Measurements from ENCODE around the gene RNASE8.
"Not testable (repeated sequence)": the region's sequence is repeated elsewhere in the genome, so short reads cannot be mapped to it uniquely, and the experiment has no call there.

The RNASE8 gene, protein sequence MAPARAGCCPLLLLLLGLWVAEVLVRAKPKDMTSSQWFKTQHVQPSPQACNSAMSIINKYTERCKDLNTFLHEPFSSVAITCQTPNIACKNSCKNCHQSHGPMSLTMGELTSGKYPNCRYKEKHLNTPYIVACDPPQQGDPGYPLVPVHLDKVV

GRCh38 chr14:21057803-21058675 is at the start of gene RNASE8:
Gene RNASE8 (plus strand): TSS chr14:21057822. CDS start chr14:21057893, 71 bp downstream.
- no peak for DNase-seq

DNA sequence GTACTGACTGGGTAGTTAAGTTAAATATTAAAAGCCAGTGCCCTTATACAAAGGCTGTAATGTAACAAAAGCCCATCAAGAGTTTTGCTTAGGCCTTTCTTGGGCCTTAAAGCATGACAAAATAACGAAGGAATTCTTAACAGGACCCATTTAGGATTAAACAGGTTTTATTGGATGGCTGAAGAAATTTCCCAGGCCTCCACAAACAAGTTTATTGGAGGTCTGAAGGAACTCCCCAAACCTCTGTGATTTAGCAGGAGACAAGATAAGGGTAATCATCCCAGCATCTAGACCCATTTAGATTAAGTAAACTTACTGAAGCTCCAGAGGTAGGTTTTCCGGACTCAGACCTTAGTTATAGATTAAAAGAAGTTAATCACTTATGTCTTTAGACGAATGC is 47.9 kb upstream of the RNASE8 start:
- not testable (repeated sequence) for DNase-seq

DNA sequence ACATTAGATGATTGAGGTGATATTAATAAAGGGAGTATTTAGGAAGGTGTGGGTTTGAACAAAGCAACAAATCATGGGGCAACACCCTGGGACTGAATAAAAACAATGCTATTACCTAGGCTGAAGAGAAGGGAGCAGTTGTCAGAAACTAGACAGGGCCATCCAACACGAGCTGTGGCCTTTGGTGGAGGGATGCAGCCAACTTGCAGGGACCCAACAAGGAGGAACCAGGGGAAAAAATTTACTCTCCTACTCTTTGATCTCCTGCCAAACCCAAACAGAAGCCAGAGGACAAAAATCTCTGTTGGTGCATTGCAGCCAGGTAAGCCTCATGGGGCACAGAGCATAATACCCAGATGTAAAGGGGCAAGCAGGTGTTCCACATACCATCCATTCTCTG is 46.5 kb upstream of the RNASE8 start:
- DNase-seq, result no peak

DNA sequence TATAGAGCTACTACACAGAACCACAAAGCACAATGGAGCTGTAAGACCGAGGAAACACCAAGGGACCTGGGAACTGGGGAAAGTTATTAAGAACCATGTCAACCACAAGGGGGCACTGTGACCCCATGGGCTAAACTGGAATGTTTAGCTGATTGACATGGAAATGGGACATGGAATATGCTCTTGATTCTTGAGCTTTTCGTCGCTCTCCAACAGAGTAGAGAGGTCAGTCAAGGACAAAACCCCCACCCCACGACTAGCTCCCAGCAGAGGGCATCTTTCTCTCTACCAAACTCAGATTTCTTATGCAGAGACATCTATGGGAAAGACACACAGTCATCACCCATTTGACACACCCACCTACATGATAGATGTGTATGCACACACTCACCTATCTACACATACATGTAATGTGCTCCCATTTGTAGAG is 42.8 kb upstream of the RNASE8 start:
- DNase-seq, result peak; percentile 41 to 73 (median 62)

DNA sequence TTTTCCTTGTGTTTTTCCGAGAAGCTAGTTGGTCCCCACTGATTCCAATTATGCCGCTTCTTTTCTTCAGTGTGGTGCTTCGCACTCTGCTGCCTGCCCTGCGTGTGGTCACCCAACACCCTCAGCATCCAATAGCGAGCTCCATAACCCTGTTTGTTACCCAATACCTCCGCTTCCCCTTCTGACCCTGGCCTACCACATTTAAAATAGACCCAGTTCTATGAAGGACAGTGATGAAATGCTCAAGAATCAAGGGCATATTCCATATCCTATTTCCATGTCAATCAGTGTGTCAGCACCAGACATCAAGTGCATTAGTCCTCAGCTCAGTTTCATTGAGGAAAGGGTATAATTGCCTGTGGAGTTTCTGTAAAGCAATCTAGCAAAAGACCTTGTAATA is 42.3 kb upstream of the RNASE8 start:
- no peak for DNase-seq

- DNase-seq, result no peak
Observed at GRCh38 chr14:21016413-21017190, 41.0 kb upstream of the RNASE8 start.

DNA sequence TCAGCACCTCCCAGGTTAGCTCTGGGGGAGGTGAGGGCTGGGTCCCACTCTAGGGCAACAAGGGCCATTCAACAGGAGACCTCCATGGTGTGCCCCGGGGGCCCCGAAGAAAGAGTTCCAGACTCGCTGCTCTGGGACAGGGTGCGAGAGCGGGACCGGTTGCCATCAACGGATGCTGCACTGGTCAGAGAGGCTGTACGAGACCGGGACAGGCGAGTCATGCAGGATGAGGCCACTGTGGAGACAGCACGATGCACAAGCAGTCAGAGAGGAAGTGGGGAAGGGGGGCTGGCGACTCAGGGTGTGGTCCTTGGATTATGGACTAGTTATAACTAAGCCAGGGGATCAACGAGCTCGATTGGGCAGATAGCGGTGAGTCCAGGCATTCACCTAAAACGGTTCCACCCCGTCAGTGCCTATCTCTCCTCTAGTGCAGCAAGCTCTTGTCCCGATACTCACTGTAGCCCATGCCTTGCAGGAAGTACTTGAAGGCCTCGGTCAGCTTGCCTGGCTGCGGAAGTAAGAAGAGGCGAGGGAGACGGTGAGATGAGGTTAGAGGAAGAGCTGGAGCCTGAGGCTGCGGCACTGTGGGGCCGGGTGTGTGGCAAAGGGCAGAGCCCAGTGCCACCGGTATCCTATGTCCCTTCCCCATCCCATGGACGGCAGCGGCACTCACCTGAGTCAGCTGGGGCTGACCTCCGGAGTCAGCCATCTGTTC is 39.9 kb upstream of the RNASE8 start:
- no peak for DNase-seq

GRCh38 chr14:21018286-21018685 is 39.3 kb upstream of the RNASE8 start:
- no peak for DNase-seq

DNA sequence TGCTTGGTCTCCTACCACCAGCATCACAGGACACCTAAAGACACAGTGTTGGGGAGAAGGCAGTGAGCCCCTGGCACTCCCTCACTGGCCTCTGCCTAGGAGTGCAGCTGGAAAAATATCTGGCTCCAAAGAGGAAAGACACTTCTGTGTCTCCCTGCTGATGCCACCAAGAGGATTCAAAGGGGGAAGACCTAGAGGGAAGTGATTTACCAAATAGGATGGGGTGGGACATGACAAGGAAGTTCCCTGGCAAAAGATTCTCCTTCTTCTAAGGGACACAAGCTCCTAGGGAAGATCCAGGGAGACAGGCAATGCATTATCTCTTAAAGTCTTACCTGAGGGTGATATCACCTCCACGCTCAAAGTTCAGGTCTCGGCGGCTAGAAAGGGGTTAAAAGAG is 38.8 kb upstream of the RNASE8 start:
- no peak for DNase-seq

DNA sequence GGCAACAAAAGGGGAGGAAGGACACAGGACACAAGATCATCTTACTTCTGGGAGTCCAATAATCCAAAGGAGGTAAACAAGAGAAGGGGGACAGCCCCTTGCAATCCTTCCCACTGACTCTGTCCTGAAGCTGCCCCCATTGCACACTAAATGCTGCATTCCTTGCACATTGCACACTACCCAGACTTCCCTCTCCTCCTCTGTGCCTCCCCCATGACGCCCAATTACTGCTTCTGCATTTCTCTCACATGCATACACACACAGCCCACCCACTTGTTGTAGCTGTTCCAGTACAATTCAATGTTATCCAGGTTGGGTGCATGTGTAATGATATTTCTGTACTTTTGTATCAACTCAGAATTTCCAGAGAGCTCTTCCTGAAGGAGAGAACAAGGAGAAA is 38.3 kb upstream of the RNASE8 start:
- DNase-seq, result no peak

GRCh38 chr14:21020977-21021545 is 36.6 kb upstream of the RNASE8 start:
- no peak for DNase-seq

DNA sequence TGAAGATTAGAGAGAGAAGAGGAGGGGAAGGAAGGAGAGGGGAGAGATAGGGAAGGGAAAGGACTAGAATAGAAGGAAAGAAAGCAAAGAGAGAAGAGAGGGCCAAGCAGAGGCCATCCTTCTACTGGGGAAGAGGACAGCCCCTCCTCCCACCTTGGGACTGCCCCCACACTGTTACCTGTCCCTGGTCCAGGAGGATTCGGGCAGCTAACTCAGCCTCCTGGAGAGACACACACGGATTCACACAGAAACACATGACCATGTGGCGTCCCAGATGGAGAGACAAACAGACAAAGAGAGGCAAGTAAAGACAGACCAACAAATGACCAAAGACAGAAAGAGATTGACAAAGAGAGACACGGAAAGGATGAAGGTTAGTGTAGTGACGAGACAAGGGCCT is 34.9 kb upstream of the RNASE8 start:
- DNase-seq, result no peak

- DNase-seq, result no peak
Observed at GRCh38 chr14:21023174-21023573, 34.4 kb upstream of the RNASE8 start.

DNA sequence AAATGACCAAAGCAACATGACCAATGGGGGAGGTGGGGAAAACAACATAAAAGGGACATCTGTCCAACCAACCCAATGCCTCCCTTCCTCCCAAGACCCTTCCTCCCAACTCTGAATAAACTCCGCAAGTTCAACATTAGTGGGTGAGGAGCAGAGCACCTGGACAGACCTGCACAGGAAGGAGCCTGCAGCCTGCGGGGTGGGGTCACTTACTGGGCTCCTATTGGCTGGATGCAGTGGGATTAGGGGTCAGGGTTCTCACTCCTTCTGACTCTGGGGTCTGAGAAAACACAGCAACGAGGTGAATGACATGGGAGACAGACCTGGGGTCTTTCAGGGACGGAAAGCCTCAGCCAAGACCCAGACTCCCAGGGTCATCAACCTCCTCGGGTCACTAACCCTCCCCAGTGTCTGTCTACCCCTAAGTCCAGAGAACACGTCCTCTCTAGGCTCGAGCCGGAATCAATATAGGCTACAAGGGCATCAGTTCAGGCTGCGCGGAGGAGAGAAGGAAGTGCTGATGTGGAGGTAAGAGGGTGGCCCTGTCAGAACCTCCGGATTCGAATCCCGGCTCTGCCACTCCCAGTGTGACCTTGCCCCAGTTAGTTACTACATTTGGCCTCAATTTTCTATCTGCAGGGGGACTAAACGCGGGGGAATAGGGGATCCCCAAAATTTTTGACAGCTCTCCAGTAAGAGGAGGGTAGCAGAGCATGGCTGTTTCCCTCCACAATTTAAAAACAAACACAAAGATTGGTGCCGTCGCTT is 33.6 kb upstream of the RNASE8 start:
- DNase-seq, result peak in 2 of 4 experiments; percentile 10 to 20

- DNase-seq, result peak; percentile 11 to 82 (median 40)
Observed at GRCh38 chr14:21024585-21025370, 32.8 kb upstream of the RNASE8 start, which contains the start of gene NDRG2. Gene NDRG2 (minus strand): TSS chr14:21025061. CDS start chr14:21023315, 1,746 bp downstream.

DNA sequence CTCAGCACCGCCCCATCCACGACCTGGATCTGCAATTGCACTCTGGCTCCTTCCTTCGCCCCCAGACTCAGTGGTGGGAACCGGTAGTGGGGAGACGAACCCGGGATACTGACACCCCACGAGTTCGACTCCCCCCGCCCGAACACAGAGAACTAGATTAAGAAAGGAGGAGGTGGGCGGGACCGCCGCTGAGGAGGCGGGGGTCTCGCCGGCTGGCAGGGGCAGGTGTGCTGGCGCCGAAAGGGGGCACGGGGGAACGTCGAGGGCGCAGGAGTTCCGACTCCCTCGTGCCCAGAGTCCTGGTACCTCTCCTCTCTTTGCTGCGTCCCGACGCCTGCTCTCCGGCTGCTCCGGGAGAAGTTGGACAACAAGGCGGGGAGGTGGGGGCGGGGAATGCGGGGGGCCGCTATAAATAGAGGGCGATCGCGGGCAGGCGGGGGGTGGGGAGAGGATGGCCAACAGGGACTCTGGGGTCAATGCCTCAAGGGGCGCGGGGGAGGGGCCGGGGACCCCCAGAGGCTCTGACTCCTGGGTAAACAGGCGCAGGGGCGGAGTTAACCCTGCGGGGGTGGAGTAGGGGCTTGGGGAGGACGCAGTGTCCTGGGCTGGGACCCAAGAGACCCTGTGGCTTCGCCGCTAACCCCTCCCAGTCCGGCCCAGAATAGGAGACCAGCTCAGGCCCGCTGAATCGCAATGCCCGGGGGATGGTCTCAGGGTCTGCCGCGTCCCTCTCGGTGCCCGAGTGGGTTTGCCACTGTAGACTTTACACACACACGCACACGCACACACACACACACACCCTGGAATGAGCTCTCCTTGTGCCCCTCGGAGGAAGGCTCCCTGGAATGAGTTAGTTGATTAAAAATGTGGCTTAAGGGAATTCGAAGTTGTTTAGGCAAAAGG is 32.0 kb upstream of the RNASE8 start:
- peak in 1 of 4 experiments; percentile 37 for DNase-seq

- no peak for DNase-seq
Observed at GRCh38 chr14:21026274-21026987, 31.2 kb upstream of the RNASE8 start.

DNA sequence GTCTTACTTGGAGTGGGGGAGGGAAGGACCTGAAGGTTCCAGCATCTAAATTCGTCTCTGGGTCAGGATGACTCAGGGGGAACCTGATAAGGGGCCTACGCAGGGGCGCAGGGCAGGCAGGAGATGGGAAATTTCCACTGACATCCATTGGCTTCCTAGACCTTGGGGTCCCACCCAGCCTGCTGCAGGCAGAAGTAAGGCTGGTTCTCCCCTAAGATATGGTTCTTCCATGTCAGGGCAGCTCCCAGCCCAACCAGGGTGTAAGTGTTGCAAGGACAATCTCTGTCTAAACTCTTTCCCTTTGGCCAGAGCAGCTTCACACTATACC is 30.7 kb upstream of the RNASE8 start:
- no peak for DNase-seq

DNA sequence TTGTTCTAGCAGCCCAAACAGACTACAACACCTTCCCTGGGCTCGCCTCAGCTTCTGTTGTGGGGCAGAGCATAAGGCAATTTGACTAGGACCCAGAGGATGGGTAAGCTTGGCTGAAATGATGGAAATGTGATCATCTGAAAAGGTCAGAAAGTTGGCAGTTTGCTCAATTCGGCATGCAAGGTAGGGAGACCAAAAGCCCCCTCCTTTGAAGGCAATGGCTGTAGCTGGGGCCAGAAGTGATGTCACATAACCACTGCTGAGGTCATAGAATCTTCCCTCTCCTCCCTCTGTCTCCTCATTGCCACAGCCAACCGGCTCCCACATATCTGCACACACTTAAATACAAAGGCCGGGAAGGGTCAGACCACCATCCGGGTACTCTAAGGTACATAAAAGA is 27.7 kb upstream of the RNASE8 start, which contains the start of gene TPPP2:
Gene TPPP2 (plus strand): TSS at position 301 of the 400 bp plus-strand sequence. CDS start 365 bp downstream, outside the sequence.
- DNase-seq, result no peak
